ENCODE data around the gene ARHGAP30. TPM values are rescaled to one million over a fixed set of nuclear protein-coding genes. Genes with fewer than 3 reads are reported as not detected.

Gene ARHGAP30
- total and polyA plus RNA-seq, 2 of the 4 experiments (the other 2 are of a cell fraction), result 0.02 TPM; not detected in 1

DNA sequence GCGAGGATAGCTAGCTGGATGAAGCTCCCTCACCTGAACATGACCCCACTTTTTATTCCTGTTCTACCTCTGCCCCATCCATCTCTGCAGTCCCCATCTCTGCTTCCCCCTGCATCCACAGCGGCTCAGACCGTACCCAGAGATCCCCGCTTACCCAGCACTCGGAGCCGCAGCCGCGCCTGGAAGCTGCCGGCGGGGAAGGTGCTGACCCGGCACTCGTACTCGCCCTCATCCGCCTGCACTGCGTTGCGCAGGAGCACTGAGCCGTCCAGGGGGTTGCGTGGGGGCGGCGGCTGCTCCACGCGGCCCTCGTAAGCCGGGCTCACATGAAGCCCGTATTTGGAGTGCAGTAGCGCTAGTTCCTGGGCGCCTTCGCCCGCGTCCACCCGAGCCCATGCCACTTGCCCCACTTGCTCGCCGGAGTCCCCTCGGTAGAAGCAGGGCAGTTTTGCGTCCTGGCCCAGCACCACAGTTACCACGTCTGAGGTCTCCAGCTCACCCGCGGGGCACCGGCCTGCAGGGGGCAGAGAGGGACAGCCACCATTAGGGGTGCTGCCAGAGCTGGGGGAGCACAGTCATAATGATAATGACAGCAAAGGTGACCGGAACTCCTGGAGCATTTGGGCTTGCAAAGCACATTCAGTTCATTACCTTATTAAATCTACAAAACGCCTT, 9.9 kb upstream of the ARHGAP30 start:
- dilution Hi-C loops (cut with HindIII; ENCODE audit: low sequenced_read_pairs, unreplicated experiment) (no loop called here), in situ Hi-C loops (cut with MboI; ENCODE audit: low sequenced_read_pairs) (no loop called here), intact Hi-C loops (cut with micrococcal nuclease) (loop anchor here (5.0 kb wide), 1 partner anchor 32 kb away; the partner anchor contains the start of gene USF1)
- Histone ChIP-seq H4K20me1 (ENCODE audit: insufficient read depth, low read length) (no peaks in the 10 kb centered on the region), H3K9me1 (ENCODE audit: insufficient read depth, low read length) (peaks cover 17% of the 10 kb centered on the region), H3K14ac (replicated peaks; ENCODE audit: low read depth, low read length) (no peak overlapping the region), H3K4ac (ENCODE audit: low read depth, low read length) (no peak overlapping the region), H3K4me3 (ENCODE audit: insufficient read depth, low read depth, low read length) (no peak overlapping the region), H4K8ac (ENCODE audit: low read depth in 2 of 2, low read length in 2 of 2) (no peak overlapping the region), H4K91ac (ENCODE audit: insufficient read depth, low read depth, low read length) (no peak overlapping the region), H3K23ac (ENCODE audit: low read depth, low read length) (no peak overlapping the region), H4K5ac (ENCODE audit: low read depth, low read length) (no peak overlapping the region), H3K9ac (ENCODE audit: low read depth, low read length) (no peak overlapping the region), H2AK9ac (replicated peaks; ENCODE audit: low read depth, low read length, poor library complexity) (no peak overlapping the region), H3K4me2 (ENCODE audit: low read depth, low read length) (no peak overlapping the region), H2BK20ac (ENCODE audit: low read depth, low read length) (no peak overlapping the region), H2BK15ac (ENCODE audit: low read depth, low read length) (no peak overlapping the region), H3K9me3 (ENCODE audit: control insufficient read depth, insufficient read depth, low read length) (no peaks in the 10 kb centered on the region), H3K56ac (ENCODE audit: extremely low read depth, insufficient read depth, low read length) (no peak overlapping the region), H2BK5ac (ENCODE audit: low read depth, low read length, poor library complexity, severe bottlenecking) (no peak overlapping the region), H2AFZ (replicated peaks; ENCODE audit: low read length, poor library complexity) (peak overlapping the region; percentile 41), H3K27ac (ENCODE audit: insufficient read depth, low read length) (no peak overlapping the region), H2AK5ac (ENCODE audit: low read depth, low read length) (no peak overlapping the region), H3K4me1 (ENCODE audit: control insufficient read depth, insufficient read depth, low read length) (peaks cover 19% of the 10 kb centered on the region), H3K27me3 (ENCODE audit: control insufficient read depth, insufficient read depth, low read length) (no peaks in the 10 kb centered on the region), H3K79me1 (ENCODE audit: low read depth in 1 of 2, low read length in 2 of 2) (no peaks in the 10 kb centered on the region), H3K36me3 (ENCODE audit: control insufficient read depth, insufficient read depth, low read length) (no peaks in the 10 kb centered on the region), H2BK120ac (ENCODE audit: low read depth, low read length) (0 out of 2 replicates have a peak overlapping the region, but pooled peaks have one; percentile 1), H3K18ac (ENCODE audit: low read depth, low read length) (no peak overlapping the region)
- POLR2A ChIA-PET (ENCODE audit: unreplicated experiment), result interaction anchor here (0.5 kb wide), 1 partner anchor 15 kb away, joined by 3 read pairs; no protein-coding TSS in a partner anchor
- no TSS peak for BruUV-seq (replicated peaks)
- no peak for DNase-seq
- CTCF ChIA-PET, result no interaction called here
- no peak for TF ChIP-seq MXI1 (IDR thresholded peaks at IDR 0.05; ENCODE audit: borderline replicate concordance, low read depth, low read length)
- TF ChIP-seq MAFK (IDR thresholded peaks at IDR 0.05; ENCODE audit: low read depth, low read length), result no peak
- no peak for TF ChIP-seq CHD1 (IDR thresholded peaks at IDR 0.05; ENCODE audit: low read depth, low read length)
- TF ChIP-seq FOS (IDR thresholded peaks at IDR 0.05; ENCODE audit: low read depth, low read length), result no peak
- no peak for TF ChIP-seq MAZ (IDR thresholded peaks at IDR 0.05; ENCODE audit: borderline replicate concordance, low read depth, low read length)
- no peak for TF ChIP-seq RFX5 (IDR thresholded peaks at IDR 0.05; ENCODE audit: low read depth, low read length)
- no peak for TF ChIP-seq ELK1 (IDR thresholded peaks at IDR 0.05; ENCODE audit: borderline replicate concordance, low read depth, low read length)
- TF ChIP-seq CTCF (conservative IDR thresholded peaks at IDR 0.05; ENCODE audit: low read depth, low read length), result no peak
- TF ChIP-seq BHLHE40 (IDR thresholded peaks at IDR 0.05; ENCODE audit: low read depth, low read length), result no peak
- TF ChIP-seq RCOR1 (IDR thresholded peaks at IDR 0.05; ENCODE audit: insufficient replicate concordance, low read length), result no peak
- TF ChIP-seq RAD21 (IDR thresholded peaks at IDR 0.05; ENCODE audit: low read length), result no peak
- no peak for TF ChIP-seq POLR2A (IDR thresholded peaks at IDR 0.05; ENCODE audit: low read depth, low read length)
- TF ChIP-seq USF2 (IDR thresholded peaks at IDR 0.05; ENCODE audit: low read depth, low read length), result no peak
- ATAC-seq (ENCODE audit: low read depth), result no peak
- 45% methylated on average over 18 of the region's 41 CpGs; no CpG with 5 or more reads in 1 of the 2 experiments for WGBS, 2 experiments (ENCODE audit: extremely low coverage in 2 of 2, insufficient read length in 1 of 2)

All from IMR-90 (cell line).